Coronary artery (tissue), 2 donors: ENCODE results near the gene MED27.
A peak's percentile ranks its signal among the peaks of the same experiment; 100 is the strongest.

Experiments used
- DNase-seq: peaks from one replicate; pipeline ENCODE4 v3.0.0-alpha.2; 2017; ENCODE audit warnings: low spot score
- H3K27ac ChIP-seq, 2 donors: fragments of 200-600 bp; sonication (generic); one replicate each; pipeline ENCODE4 v1.5.1; 2016 to 2019
- H3K4me3 ChIP-seq: fragments of 200-600 bp; sonication (generic); 2 replicates; pipeline ENCODE4 v1.5.1; 2016; ENCODE audit warnings: mild to moderate bottlenecking, moderate library complexity
- CTCF ChIP-seq: fragments of 200-600 bp; sonication (generic); IDR thresholded peaks from one replicate; pipeline ENCODE4 v1.5.1; 2019; ENCODE audit warnings: antibody characterized with exemption

MED27 gene

DNA sequence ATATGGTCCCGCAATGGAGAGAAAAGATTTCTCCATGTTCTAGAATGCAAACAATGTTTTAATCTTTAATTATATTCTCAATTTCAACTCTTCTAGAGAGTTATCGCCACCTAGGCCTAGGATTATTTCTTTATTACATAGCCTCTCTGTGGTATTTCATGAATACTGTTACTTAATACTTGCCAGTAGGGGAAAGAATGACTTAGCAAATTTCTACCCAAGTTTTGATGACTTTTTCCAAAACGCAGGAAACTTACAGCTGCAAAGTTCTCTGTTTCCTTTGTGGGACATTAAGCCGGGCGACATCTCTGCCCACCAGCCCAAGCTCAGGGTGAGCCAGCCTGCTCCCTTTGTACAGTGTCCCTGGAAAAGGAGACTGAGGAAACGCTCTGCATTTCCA, 73.8 kb downstream of the MED27 start:
- no peak for DNase-seq
- Histone ChIP-seq H3K4me3 (no peak overlapping the region), H3K27ac (peak overlapping the region in 1 of 2 donors; percentile 30)
- no peak for TF ChIP-seq CTCF

DNA sequence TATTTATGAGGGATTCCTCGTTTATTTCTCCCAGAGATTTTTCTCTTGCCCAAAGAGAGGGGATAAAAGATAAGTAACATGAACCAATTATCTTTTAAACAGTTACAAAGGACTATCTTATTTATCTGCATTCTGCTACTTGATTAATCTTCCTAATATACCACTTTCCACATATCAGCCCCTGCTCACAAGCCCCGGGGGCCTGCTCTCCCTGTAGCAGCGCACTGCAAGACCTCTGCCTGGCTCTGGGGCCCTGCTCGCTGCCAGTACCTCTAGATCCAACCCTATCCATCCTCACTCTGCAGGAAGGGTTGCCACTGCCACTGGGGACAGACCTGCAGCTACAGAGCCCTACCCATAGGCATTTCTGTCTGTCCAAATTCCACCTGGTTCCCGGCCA, 75.3 kb downstream of the MED27 start:
- no peak for DNase-seq
- TF ChIP-seq CTCF, result no peak
- Histone ChIP-seq H3K27ac (no peak overlapping the region), H3K4me3 (no peak overlapping the region)

DNA sequence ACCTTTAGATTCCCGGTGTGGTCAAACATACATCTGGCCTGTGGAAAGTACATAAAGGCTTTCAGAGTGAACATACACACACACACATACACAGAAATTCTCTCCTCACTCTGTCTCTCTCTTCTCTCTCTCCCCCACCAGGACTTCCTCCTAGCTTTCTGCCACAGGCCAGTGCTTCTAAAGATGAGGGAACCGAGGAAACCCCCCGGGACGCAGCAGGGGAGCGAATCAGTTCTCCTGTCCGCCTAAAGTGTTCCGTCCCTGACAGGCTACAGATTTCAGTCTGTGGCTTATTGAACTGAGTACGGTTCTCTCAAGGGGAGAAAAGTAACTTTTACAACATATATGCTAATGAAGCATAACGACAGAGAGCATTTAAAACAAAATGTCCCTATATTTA, 75.8 kb downstream of the MED27 start:
- no peak for TF ChIP-seq CTCF
- no peak overlapping the region for H3K4me3 ChIP-seq
- no peak overlapping the region for H3K27ac ChIP-seq
- DNase-seq, result no peak

DNA sequence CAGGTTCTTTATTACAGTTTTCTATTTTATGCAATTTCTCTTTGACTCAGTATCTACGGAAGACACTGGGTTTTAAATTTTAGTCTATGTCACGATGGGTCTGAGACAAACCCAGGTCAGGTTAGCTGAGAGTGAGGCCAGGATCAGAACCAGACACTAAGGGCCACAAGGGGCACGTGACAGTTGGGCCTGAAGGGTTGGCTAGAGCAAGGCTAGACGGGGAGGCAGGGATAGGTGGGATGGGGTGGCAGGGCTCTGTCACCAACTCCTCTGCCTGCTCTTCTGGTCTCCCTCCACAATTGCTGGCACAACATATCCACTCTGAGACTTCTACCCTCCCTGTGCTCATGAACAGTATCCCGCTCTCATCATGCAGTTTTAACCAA, 76.4 kb downstream of the MED27 start:
- Histone ChIP-seq H3K4me3 (no peak overlapping the region), H3K27ac (no peak overlapping the region)
- no peak for TF ChIP-seq CTCF
- DNase-seq, result no peak

DNA sequence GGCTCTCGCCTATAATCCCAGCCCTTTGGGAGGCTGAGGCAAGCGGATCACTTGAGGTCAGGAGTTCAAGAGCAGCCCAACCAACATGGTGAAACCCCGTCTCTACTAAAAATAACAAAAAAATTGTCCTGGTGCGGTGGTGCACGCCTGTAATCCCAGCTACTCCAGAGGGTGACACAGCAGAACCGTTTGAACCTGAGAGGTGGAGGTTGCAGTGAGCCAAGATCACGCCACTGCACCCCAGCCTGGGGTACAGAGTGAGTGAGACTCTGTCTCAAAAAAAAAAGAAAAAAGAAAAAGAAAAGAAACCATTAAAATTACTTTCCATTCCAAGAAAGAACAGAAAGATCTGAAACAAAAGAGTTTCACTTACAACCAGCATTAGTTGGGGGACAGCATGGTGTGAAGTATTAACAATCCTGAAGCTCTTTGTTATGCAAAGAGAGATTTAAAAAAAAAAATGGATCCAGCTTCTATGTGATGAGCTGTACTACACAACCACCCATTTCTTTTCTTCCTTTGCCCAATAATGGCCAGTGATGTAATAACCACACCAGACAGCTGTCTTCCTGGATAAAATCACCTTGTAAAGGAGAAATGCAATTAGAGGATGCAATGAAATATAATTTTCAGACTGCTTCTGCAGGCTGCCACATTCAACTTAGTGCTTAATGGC, 76.9 kb downstream of the MED27 start:
- no peak for DNase-seq
- no peak for TF ChIP-seq CTCF
- Histone ChIP-seq H3K27ac (no peak overlapping the region), H3K4me3 (no peak overlapping the region)

GRCh38 chr9:132001567-132001966, 78.1 kb downstream of the MED27 start:
- TF ChIP-seq CTCF, result no peak
- Histone ChIP-seq H3K4me3 (no peak overlapping the region), H3K27ac (no peak overlapping the region)
- no peak for DNase-seq

DNA sequence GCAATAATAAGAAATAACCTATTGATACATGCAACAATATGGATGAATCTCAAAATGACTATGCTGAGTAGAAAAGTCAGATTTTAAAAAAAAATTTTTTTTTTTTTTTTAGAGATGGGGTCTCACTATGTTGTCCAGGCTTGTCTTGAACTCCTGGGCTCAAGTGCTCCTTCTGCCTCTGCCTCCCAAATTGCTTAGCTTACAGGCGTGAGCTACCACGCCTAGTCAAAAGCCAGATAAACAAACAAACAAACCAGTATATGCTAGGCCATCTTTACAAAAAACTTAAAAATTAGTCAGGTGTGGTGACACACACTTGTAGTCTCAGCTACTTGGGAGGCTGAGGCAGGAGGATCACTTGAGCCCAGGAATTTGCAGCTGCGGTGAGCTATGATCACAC, 79.0 kb downstream of the MED27 start:
- DNase-seq, result no peak
- Histone ChIP-seq H3K4me3 (no peak overlapping the region), H3K27ac (no peak overlapping the region)
- no peak for TF ChIP-seq CTCF
